Measurements from ENCODE around the gene MAD2L1BP. TPM values are rescaled to one million over a fixed set of nuclear protein-coding genes. Genes with fewer than 3 reads are reported as not detected.
"Not testable (repeated sequence)": the region's sequence is repeated elsewhere in the genome, so short reads cannot be mapped to it uniquely, and the experiment has no call there.

The MAD2L1BP gene, protein sequence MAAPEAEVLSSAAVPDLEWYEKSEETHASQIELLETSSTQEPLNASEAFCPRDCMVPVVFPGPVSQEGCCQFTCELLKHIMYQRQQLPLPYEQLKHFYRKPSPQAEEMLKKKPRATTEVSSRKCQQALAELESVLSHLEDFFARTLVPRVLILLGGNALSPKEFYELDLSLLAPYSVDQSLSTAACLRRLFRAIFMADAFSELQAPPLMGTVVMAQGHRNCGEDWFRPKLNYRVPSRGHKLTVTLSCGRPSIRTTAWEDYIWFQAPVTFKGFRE
- total RNA-seq (2014; rRNA removed; shearing (Covaris generic)) = 71.7 and 86.2 TPM in 2 replicates

DNA sequence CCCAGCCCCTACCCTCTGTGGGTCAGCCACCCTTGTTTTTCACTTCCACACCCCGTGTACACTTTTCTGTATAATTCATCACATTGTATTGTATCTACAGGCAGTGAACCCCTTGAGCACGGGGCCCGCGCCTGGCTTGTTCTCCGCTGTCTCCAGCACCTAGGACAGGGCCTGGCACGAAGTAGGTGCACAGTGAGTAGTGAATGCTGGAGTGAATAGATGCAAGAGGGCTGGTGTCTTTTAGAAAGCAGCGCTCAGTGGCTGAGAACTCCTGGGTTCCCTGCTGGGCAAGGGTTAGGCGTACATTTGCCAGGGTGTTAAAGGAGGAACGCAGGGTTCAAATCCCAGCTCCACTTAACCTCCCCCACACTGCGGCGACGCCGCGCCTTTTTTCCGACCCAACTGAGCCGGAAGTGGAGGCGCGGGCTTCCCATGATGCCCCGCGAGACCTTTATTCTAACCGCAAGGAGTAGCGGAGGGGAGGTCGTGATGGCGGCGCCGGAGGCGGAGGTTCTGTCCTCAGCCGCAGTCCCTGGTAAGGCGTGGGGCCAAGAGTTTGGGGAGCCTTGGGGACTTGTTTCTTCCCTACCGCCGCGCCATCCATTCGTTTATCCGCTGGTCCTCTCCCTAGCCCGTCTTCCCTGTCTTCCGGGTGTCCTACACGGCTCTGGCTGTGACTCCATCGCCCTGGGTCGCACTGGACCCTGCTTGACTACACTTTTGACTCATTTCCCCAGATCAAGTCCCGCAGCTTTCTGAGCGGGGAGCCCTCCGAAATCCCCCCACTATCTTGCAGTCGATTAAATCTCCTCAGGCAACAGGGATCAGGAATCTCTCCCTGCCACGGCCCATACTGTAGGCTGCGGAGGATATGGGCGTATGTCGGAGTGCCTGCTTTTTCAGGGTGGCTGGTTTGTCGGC lies at the start of gene MAD2L1BP:
Gene MAD2L1BP (plus strand): TSS at position 454 of the 921 bp plus-strand sequence. CDS start 36 bp downstream, at position 490.
- peak; percentile 76 for DNase-seq (ENCODE audit: low read depth)

DNA sequence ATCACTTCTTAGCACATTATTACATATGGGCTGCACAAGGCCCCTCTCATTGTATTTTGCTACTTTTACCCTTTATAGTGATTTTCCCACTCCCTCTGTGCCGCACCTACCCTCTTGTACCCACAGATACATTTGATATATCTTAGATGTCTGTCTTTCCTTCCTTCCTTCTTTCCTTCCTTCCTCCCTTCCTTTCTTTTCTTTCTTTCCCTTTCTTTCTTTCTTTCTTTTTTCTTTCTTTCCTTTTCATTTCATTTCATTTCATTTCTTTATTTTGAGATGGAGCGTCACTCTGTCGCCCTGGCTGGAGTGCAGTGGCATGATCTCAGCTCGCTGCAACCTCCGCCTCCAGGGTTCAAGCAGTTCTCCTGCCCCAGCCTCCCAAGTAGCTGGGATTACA lies 47.4 kb upstream of the MAD2L1BP start:
- DNase-seq (ENCODE audit: low read depth) = no peak

DNA sequence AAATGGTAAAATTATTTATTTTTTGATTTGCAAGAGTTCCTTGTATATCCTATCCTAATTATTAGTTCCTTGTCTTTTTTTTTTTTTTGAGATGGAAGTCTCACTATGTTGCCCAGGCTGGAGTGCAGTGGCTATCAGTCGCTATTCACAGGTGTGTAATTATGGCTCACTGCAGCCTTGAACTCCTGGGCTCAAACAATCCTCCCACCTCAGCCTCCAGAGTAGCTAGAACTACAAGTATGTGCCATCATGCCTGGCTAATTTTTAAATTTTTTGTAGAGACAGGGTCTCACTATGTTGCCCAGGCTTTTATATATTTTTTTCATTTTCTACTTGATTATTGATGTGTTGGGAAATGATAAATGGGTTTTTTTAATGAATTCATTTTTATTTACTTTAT lies 46.1 kb upstream of the MAD2L1BP start:
- DNase-seq (ENCODE audit: low read depth) = not testable (repeated sequence)

DNA sequence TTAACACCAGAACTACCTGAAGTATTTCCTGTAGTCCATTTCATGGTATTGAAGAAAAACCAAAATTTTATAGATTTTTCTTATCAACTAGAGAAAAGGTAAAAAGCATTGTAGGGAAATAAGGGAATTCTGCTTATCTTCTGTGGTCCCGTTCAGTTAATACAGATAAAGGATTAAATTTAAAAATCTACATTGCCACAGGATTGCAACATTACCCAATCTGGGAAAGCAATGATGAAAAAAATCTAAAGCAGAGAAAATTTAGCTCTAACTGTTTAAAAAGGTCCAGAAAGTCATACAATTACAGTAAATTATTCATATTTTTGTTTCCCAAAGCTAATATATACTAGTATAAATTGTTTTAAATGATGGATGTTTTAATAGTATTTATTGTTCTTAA lies 41.7 kb upstream of the MAD2L1BP start:
- DNase-seq (ENCODE audit: low read depth) = no peak

DNA sequence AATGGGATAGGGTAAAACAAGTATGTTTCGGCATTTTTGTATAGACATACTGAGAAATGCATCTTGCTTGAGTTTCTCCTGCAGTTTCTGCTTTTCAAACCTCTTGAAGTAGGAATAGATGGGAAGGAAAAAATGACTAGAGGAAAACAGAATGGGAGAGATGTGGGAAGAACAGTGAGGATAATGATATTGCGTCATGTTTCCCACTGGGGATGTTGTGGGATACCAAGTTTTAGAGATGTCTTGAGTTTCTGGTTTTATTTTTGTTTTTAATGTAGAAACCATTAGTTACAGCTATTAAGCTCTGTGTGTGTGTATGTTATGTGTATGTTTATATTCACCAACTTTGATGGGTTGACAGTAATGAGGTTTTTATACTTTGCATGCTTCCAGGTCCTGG lies 35.0 kb upstream of the MAD2L1BP start:
- DNase-seq (ENCODE audit: low read depth) = no peak

DNA sequence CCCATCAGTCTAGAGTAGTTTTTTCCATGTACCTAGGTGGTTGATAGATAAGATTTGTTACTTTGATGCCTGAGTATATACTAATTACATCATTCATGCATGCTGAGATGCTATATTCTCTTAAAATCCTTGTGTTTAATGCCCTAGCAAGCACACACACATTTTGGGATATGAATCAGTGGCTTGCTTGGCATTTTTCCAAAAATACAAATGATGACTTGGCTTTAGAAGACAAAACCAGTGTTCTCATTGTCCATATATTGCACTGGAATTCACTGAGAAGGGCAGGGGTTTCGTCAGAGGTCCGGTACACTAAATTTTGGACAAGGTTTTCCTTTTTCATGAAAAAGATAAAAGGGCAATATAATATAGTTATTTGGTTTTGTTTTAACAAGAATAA lies 31.5 kb upstream of the MAD2L1BP start:
- DNase-seq (ENCODE audit: low read depth) = peak; percentile 61

DNA sequence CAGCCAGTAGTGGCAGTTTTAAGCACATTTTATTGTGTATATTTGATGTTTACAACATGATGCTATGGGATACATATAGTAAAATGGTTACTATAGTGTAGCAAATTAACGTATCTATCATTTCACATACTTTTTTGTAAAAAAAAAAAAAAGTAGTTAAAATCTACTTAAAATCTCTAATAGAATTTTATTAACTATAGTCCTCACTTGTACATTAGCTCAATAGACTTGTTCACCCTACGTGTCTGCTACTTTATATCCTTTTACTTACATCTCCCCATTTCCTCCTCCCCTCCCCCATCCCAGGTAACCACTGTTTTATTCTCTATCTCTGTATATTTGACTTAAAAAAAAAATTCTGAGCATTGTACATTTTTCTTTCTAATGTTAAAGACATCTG lies 29.6 kb upstream of the MAD2L1BP start:
- DNase-seq (ENCODE audit: low read depth) = no peak

DNA sequence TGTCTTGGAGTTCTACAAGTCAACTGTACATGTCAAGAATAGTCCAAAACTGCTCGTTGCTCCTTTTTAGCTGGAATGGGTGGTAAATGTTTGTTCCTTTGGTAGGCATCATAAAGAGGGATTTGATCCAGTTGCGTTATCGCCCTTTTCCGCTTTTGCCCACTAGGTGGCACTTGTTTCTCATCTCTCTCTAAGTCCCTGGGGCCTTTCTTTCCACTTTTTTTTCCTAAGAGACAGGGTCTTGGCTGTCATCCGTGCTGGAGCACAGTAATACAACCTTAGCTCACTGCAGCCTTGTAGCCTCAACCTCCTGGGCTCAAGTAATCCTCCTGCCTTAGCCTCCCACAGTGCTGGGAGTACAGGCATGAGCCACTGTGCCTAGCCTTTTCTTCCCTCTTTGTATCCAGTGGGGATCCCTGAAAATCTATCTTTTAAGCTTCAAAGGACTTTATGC lies 27.3 kb upstream of the MAD2L1BP start:
- peak; percentile 75 for DNase-seq (ENCODE audit: low read depth)

DNA sequence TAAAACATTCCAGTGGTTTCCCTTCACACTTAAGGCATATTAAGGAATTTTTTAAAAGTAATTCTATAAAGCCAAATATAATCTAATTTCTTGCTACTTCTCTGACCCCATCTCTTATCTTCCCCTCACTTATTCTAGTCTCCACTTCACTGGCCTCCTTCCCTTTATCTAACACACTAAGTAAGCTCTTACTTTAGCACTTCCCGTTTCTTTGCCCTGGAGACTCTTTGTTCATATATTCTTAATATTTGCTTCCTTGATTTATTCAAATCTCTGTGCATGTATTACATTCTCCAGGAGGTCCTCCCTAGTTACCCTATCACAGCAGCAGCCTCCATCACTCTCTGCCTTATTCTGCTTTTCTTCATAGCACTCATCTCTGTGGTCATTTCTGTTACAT lies 26.8 kb upstream of the MAD2L1BP start:
- DNase-seq (ENCODE audit: low read depth) = no peak

DNA sequence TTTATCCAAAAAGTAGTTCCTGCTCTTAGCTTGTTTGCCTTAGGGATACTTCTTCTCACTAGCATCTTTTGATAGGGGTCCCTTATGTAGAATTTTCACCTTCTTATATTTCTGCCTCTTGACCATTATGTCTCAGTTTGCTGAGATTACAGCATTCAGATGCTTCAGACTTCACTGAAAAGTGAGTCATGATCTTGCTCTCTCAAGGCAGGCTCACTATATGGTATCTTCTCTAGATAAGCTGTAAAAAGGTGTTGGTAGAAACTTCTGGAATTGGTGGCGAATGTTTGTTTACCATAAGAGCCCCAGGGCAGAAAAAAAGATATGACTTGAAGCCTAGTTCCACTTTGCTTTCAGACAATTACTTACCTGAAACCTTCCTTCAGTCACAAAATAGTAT lies 26.2 kb upstream of the MAD2L1BP start:
- no peak for DNase-seq (ENCODE audit: low read depth)

DNA sequence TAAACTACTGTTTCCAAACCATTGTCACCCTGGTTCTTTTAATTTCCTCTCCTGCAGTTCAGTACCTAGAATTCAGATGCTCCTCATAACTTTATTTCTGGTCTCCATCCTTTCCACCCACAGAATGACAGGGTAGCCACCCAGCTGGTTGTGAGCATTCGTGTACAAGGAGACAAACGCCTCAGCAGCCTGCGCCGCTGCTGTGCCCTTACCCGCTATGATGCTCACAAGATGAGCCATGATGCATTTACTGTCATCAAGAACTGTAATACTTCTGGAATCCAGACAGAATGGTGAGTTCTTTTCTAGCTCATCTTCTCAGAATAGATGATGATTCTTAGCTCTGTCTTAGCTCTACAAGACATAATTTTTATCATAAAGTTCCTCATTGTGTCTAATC lies 25.2 kb upstream of the MAD2L1BP start:
- no peak for DNase-seq (ENCODE audit: low read depth)

DNA sequence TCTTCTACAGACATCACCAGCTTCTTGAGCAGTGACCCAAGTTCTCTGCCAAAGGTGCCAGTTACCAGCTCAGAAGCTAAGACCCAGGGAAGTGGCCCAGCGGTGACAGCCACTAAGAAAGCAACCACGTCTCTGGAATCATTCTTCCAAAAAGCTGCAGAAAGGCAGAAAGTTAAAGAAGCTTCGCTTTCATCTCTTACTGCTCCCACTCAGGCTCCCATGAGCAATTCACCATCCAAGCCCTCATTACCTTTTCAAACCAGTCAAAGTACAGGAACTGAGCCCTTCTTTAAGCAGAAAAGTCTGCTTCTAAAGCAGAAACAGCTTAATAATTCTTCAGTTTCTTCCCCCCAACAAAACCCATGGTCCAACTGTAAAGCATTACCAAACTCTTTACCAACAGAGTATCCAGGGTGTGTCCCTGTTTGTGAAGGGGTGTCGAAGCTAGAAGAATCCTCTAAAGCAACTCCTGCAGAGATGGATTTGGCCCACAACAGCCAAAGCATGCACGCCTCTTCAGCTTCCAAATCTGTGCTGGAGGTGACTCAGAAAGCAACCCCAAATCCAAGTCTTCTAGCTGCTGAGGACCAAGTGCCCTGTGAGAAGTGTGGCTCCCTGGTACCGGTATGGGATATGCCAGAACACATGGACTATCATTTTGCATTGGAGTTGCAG lies 21.8 kb upstream of the MAD2L1BP start:
- no peak for DNase-seq (ENCODE audit: low read depth)

DNA sequence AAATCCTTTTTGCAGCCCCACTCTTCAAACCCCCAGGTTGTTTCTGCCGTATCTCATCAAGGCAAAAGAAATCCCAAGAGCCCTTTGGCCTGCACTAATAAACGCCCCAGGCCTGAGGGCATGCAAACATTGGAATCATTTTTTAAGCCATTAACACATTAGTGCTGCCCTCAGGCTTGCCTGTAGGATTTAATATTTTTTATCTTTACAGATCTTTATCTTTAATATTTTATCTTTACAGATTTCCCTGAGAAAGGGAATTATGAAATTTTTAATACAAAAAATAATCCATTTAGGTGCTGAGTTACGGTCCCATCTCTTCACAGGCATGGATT lies 21.3 kb upstream of the MAD2L1BP start:
- DNase-seq (ENCODE audit: low read depth) = no peak

DNA sequence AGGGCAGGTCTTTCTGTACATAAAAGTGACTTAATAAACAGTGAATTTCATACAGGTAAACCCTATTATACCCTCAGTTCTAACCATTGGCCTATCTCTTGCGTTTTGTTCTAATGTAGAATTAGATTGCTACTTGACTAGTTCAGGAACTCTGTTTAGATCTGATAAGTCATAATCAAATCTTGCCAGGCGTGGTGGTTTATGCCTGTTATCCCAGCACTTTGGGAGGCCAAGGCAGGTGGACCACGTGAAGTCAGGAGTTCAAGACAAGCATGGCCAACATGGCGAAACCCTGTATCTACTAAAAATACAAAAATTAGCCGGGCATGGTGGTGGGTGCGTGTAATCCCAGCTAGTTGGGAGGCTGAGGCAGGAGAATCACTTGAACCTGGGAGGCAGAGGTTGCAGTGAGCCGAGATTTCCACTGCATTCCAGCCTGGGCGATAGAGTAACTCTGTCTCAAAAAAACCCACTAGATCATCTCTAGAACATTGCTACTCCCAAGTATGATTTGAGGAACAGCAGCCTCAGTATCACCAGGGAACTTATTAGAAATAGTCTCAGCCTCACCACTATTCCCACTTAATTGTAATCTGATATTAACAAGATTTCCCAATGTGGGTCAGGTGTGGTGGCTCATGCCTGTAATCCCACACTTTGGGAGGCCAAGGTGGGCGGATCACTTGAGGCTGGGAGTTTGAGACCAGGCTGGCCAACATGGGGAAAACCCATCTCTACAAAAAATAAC lies 18.7 kb upstream of the MAD2L1BP start:
- no peak for DNase-seq (ENCODE audit: low read depth)

DNA sequence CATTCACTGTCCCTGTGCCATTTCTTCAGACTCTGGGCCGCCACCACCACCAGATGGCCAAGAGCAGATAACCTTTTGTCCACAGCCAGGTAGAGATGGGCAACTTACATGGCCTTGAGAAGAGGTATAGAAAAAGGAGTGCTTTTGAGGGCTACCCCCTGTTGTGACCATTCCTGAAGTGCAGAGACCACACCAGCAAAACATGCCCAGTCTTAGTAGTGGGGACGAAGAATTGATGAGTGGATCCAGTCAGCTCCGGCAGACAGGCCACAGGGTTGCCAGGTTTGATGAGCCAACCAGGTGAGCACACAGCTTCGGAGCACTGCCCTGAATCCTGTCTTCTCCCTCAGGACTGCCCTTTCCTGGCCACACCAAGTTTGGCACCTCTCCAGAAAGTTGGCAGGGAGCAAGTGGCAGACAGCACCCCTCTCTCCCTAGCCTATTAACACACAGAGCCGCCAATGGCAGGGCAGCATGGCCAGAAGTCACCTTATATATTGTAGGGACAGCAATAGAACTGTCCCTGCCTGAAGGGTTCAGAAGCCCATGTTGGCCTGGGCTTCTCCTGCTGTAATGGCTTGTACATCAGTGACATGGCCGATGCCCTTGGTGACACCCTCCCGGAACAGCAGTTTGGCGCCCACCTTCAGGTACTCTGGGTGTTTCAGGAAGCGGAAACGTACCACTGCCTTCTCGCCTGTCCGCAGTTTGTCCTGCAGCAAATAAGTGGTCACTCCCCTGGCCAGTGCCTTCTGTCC lies 14.4 kb upstream of the MAD2L1BP start:
- no peak for DNase-seq (ENCODE audit: low read depth)

DNA sequence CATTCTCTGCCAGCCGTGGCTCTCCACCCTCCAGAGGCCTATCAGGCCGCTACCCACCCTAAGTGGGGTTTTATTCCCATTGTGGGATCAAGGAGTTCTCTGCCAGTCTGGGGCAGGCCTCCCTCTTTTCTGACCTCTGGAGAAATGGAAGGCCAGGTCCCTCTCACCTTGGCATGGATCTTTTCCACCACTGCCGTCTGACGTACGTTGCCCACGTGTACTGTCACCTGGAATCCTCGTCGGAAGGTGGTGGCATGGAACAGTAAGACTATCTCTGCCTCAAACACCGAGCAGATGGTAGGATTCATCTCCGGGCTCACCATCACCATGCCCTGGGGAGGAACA lies 13.8 kb upstream of the MAD2L1BP start:
- DNase-seq (ENCODE audit: low read depth) = no peak

DNA sequence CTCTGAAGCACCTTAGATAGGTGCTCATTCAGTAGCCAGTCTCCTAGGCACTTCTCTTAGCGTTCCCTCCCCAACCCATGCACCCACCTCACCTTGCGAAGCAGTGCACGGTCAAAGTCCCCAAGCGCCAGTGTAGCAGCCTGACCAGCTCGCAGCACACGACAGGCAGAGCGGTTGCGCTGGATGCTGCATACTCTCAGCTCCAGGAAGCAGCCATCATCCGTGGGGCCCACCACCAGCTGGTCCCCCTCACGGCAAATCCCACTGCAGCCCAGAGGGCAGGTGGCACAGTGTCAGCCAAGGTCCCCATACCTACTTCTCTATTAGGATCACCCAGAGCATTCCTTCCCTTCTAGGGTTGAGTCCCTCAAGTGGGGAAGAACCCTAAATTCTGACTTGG lies 13.1 kb upstream of the MAD2L1BP start:
- DNase-seq (ENCODE audit: low read depth) = no peak

DNA sequence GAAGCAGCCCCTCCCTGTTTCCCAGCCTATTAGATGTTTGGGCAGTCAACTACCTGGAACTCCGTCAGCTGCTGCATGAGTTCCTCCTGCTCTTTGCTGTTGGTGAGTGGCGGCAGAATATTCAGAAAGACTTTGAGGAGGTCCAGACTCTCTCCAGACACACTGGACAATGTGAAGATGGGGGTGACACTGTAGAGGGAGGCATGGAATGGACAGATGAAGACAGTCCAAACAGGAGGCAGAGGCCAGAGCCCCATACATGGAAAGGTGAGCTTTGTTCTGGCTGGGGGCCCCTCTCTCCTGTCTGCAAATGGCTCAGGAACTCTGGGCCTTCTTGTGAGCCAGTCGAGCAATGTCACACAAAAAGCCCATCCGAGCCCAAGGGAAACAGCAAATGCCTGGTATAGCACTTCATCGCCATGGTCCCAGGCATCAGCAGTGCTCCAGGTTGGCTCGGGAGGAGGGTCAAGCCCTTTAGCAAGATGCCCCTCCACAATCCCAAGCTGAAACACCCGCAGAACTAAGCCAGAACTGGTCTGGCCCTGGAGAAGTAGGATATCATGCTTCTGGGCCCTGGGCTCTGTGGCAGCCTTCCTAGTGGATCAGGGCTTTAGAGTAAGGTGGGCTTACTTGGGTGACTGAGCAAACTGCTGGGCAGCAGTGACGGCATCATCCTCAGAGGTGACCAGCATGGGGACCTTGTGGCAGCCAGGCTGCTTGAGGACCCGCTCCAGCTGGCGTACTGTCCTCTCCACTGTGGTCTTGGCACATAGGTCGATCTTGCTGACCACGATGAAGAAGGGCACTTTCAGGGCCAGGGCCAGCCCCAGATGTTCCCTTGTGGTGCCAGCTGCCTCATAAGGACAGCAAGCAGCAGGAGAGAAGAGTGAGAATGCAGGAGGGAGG lies 11.5 kb upstream of the MAD2L1BP start:
- no peak for DNase-seq (ENCODE audit: low read depth)

DNA sequence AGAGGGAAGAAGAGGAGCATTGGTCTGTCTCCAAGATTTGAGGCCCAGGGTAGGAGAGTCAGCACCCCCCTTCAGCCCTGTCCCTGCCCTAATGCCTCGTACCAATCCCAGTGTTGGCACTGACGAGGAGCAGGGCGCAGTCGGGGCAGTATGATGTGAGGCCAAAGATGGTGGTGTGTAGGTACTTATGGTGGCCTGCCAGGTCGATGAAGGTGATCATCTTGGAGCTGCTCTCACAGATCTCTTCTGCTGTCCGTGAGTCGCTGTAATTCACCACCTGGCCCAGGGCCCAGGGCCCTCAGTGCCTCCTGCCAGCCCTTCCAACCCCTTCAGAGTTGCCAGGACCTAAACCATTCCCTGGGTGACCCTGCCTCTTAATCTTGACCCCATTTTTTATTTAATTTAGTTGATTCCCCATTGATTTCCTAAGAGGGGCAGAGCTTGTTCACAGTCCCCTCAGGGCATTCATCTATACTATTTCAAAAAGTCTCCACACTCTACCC lies 10.8 kb upstream of the MAD2L1BP start:
- DNase-seq (ENCODE audit: low read depth) = no peak

Measured in RPMI7951 (cell line).